NOMO-1 (cell line): ENCODE measurements around the gene UCHL5.

Experiments used
- DNase-seq, 2 experiments: peaks; one replicate each; lab custom pipeline; 2025; ENCODE audit not compliant: unreplicated experiment in 2 of 2; lab: John Stamatoyannopoulos, UW

The UCHL5 gene

DNA sequence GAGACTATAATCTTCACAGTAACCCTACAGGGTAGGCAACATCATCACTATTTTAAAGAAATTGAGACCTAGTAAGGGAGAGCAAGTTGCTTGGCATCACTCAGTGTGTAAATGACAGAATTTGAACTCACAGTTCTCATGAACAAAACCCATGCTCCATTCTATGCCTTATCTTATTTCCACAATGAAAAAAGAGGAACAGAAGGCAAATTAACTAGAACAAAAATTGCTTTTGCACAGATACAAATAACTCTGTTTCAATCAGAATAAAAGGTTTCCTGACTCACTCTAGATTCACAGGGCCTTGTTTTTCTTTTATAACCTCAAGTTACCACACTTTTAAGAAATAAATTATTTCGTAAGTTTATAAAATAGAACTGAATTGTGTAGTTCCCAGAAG is 90.1 kb downstream of the UCHL5 start:
- no peak for DNase-seq

DNA sequence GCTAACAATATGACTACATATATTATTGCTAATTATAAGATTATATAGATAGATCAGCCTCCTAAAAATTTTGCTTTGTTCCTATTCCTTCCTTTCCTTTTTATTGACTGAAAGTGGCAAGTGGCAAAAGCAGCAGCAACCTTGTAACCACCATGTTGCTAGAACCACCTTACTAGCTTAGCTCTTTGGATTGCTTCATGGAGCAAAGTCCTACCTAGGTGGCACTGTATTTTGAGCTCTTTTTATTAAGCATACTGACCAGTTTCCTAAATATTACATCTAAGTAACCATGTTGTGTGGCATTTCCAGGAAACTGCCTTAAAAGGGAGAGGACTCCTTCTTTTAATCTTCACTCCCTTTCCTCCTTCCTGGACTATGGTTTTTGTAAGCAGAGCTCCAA is 90.8 kb downstream of the UCHL5 start:
- DNase-seq = no peak

DNA sequence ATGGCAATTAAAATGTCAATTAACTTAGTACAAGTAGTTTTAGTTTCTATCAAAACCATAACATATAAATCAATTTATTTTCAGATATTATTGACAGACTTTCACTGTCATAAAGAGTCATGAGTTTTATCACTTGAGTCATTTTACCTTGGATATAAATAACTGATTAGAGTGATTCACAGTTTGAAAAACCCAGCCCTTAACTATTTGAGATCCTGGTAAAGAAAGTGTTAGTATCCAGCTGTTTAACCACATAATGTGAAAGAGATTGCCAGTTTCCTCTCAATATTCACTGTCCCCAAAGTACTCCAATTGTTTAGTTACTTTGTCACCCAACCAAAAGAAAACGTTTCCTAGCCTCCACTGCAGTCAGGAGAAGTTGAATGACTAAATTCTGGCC is 91.3 kb downstream of the UCHL5 start:
- DNase-seq = no peak

DNA sequence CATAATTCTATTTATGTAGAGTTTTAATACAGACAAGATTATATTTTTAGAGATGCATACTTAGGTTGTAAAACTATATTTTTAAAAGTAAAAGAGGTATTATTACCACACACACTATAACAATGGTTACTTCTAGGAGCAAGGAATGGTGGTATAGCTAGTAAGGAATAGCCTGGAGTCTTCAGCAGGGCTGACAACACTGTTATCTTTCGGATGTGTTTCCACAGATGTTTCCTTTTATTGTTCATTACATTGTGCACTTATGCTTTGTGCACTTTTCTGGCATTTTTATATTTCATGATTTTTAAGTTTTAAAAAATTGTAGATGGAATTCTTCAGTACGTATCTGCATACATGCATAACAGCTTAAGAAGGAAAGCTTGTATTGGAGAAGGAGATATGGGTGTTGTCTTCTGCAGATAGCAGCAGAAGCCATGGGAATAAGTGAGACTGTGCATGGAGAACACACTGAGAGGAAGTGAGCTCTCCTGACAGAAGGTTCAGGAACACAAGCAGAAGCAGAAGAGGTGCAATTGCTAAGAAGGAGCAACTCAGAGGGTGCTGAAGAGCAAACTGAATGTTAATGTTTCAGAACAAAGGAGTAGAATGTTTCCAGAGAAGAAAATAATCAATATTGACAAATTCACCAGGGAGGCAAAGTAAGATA is 91.8 kb downstream of the UCHL5 start:
- no peak for DNase-seq

DNA sequence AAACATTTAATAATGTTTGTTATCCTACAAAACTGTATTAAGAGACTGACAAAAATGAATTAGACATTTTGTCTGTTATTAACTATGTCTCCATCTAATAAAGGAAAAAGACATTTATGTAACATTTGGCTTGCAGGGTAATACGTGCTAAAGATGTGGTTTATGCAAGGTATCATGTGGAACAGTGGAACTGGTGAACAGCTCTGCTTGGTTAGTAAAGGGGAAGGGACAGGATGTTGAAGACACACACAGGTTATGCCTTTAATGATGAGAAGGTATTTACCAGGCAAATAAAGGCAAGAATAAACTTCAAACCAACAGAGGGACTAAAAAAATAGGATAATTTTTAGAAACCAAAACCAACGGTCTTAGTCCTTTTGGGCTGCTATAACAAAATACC is 93.1 kb downstream of the UCHL5 start:
- no peak for DNase-seq

DNA sequence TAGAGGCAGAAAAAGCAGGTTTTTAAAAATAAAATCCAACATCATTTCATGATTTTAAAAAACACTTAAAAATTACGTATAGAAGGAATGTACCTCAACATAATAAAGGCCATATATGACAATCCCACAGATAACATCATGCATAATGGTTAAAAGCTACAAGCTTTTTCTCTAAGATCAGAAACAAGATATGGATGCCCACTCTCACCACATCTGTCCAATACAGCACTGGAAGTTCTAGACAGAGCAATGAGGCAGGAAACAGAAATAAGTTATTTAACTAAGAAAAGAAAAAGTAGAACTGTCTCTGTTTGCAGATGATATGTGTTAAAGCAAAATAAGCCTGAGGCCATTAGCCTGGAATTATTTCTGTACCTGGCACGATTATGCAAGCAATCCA is 96.3 kb downstream of the UCHL5 start:
- DNase-seq = no peak
